Neural cell (in vitro differentiated cells): Measurements from ENCODE around the gene LGALS12.

Experiments used
- CTCF ChIP-seq: fragments of 450-650 bp; IDR thresholded peaks from 2 replicates; pipeline ENCODE4 v1.5.1; 2014; ENCODE audit warnings: antibody characterized with exemption, mild to moderate bottlenecking, moderate library complexity; ENCODE audit not compliant: poor library complexity, severe bottlenecking
- EP300 ChIP-seq: fragments of 450-650 bp; conservative IDR thresholded peaks from 2 replicates; pipeline ENCODE4 v1.6.1; 2014; ENCODE audit warnings: antibody characterized with exemption, mild to moderate bottlenecking, moderate library complexity; ENCODE audit not compliant: poor library complexity, severe bottlenecking
- EZH2 ChIP-seq: fragments of 200-600, 300-800 bp; shearing (Covaris generic), sonication (generic); IDR thresholded peaks from 2 replicates; pipeline ENCODE4 v1.6.1; 2014; ENCODE audit warnings: antibody characterized with exemption, low read length, borderline replicate concordance, mild to moderate bottlenecking; ENCODE audit not compliant: insufficient read depth, poor library complexity, severe bottlenecking
- POLR2AphosphoS5 ChIP-seq: IDR thresholded peaks from 2 replicates; pipeline ENCODE4 v1.6.1; 2012
- RAD21 ChIP-seq: fragments of 450-650 bp; conservative IDR thresholded peaks from 2 replicates; pipeline ENCODE4 v1.6.1; 2014; ENCODE audit warnings: antibody characterized with exemption, mild to moderate bottlenecking, moderate library complexity
- TAF1 ChIP-seq: IDR thresholded peaks from 2 replicates; pipeline ENCODE4 v1.6.1; 2012; ENCODE audit warnings: low read depth

DNA sequence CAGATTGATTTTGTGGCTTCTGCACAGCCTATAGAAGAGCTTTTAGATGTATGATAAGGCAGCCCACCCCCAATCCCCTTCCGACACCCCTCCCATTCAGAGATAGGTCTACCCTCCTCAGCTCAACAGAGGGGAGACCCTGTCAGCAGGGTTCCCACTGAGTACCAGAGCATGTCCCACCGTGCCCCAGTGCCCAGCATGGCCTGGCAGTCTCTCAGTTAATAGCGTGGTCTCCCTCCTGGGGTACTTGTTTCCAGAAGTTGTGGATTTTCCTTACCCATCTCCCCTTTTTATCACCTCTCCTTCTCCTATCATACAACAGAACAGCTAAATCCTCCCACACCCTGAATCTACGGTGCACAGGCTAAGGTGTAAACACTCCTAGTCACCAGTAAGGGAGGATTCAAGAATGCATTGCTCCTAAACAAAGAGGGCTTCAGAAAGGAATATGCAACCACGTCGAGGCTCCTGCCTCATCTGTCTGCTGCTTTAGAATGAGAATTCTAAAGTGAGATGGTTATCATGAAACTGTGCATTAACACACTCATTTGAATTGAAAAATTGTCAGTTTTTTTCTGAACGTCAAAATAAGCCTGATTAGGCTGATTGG is 50.6 kb downstream of the LGALS12 start:
- TF ChIP-seq EP300 = no peak
- no peak for TF ChIP-seq CTCF
- no peak for TF ChIP-seq POLR2AphosphoS5
- TF ChIP-seq RAD21 = no peak
- no peak for TF ChIP-seq TAF1
- no peak for TF ChIP-seq EZH2
